HFF-Myc (cell line): ENCODE results near the gene BAMBI.

ENCODE experiments used
- DNase-seq: peaks from one replicate; pipeline ENCODE4 v3.0.0-alpha.2; 2011; ENCODE audit warnings: low read depth; ENCODE audit errors: extremely low read depth
- H3K4me3 ChIP-seq: replicated peaks from 2 replicates; pipeline ENCODE4 v1.5.1; 2011; ENCODE audit warnings: low read depth, mild to moderate bottlenecking, control low read depth, low read length
- TF ChIP-seq, protein P1 (sequence below): IDR thresholded peaks from 2 replicates; pipeline ENCODE4 v1.5.1; 2012; ENCODE audit warnings: mild to moderate bottlenecking, low read depth, low read length, control low read depth; ENCODE audit errors: missing control alignments

BAMBI gene

DNA sequence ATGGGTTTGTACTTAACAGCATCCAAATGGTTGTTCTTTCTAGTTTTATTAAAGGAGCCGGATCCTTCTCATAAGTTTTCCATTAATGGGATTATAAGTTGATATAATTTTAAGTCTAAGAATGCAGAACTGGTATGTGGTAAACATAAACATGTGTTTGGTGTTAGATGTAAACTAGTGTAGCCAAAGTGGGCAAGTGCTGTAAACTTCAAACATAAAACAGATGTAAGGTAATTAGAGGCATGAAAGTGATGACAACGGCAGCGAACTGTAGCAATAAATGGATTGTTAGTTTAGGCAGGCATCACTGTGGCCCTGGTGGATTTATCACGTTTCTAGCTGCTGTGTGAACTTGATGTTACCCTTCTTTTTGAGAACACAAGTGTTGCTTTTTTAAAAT, 37.9 kb downstream of the BAMBI start:
- no peak for DNase-seq
- H3K4me3 ChIP-seq = no peak overlapping the region
- TF ChIP-seq, protein P1, sequence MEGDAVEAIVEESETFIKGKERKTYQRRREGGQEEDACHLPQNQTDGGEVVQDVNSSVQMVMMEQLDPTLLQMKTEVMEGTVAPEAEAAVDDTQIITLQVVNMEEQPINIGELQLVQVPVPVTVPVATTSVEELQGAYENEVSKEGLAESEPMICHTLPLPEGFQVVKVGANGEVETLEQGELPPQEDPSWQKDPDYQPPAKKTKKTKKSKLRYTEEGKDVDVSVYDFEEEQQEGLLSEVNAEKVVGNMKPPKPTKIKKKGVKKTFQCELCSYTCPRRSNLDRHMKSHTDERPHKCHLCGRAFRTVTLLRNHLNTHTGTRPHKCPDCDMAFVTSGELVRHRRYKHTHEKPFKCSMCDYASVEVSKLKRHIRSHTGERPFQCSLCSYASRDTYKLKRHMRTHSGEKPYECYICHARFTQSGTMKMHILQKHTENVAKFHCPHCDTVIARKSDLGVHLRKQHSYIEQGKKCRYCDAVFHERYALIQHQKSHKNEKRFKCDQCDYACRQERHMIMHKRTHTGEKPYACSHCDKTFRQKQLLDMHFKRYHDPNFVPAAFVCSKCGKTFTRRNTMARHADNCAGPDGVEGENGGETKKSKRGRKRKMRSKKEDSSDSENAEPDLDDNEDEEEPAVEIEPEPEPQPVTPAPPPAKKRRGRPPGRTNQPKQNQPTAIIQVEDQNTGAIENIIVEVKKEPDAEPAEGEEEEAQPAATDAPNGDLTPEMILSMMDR = no peak

DNA sequence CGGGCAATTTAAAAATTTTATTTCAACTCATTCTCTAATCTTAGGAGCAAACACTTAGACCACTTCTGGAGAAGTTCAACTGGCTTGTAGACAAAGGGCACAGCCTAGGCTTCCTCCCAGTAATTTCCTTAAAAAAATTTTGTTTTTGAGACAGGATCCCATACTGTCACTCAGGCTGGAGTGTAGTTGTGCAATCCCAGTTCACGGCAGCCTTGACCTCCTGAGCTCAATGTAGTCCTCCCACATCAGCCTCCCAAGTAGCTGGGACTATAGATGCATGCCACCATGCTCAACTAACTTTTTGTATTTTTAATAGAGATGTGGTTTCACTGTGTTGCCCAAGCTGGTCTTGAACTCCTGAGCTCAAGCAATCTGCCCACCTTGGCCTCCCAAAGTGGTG, 38.4 kb downstream of the BAMBI start:
- DNase-seq = no peak
- TF ChIP-seq, protein P1 = no peak
- no peak overlapping the region for H3K4me3 ChIP-seq

DNA sequence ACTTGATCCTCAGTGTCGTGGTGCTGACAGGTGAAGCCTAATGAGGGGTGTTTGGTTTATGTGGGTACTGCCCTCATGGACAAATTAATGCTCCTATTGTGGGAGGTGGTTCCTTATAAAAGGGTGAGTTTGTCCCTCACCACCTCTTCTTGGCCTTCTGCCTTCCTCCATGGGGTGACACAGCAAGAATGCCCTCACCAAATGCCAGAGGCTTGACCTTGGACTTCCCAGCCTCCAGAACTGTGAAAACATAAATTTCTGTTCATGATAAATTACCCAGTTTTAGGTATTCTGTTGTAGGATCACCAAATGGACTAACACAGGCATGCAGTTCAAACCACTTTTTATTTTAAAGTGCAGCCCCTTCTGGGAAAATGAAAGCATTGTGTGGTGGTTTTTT, 39.4 kb downstream of the BAMBI start:
- DNase-seq = no peak
- H3K4me3 ChIP-seq = no peak overlapping the region
- TF ChIP-seq, protein P1 = no peak

DNA sequence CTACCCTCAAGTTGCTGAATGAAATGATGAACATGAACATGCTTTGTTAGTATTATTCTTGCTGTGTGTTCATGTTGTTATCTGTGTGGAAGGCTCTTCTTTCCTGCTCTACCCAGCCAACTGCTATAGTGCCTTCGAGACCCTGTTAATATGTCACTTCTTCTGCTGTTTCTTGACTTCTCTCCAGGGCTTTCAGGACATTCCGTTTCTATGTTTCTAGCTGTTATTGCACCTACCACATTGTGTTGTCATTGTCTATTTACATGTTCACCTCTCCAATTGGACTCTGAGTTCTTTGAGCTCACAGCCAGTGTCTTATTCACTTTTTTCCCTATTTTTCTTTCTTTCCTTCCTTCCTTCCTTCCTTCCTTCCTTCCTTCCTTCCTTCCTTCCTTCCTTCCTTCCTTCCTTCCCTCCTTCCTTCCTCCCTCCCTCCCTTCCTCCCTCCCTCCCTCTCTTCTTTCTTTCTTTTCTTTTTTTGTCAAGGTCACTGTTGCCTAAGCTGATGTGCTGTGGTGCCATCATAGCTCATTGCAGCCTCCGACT, 40.4 kb downstream of the BAMBI start:
- no peak overlapping the region for H3K4me3 ChIP-seq
- TF ChIP-seq, protein P1 = no peak
- no peak for DNase-seq

DNA sequence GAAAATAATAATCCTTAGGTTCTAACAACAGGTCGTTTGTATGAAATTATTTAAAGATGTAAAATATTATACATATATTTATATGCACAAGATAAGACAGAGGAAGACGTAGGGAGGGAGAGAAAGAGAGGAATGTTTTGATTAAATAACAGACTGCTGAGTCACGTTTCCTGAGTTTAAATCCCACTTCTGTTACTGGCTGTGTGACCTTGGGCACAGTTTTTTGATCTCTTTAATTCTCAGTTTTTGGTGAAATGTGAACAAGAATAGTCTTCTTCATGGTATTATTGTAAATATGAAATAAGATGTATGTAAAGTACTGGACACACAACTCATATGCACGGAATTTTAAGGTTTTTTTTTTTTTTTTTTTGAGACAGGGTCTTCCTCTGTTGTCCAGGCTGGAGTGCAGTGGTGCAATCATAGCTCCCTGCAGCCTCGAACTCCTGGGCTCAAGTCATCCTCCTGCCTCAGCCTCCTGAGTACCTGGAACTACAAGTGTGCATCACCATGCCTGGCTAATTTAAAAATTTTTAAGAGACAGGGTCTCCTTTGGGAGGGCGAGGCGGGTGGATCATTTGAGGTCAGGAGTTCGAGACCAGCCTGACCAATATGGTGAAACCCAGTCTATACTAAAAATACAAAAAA, 42.6 kb downstream of the BAMBI start:
- DNase-seq = no peak
- TF ChIP-seq, protein P1 = no peak
- no peak overlapping the region for H3K4me3 ChIP-seq

GRCh38 chr10:28721318-28721951, 44.1 kb downstream of the BAMBI start:
- TF ChIP-seq, protein P1 = no peak
- H3K4me3 ChIP-seq = peak overlapping the region; percentile 36; the same call in 1 of the 2 replicates
- no peak for DNase-seq
